CD1c-positive myeloid dendritic cell (primary cell): ENCODE measurements around the gene PLTP.
"Not testable (repeated sequence)": the region's sequence is repeated elsewhere in the genome, so short reads cannot be mapped to it uniquely, and the experiment has no call there.

Experiments used
- DNase-seq: peaks from one replicate; pipeline ENCODE4 v3.0.0-alpha.2; 2016; ENCODE audit errors: extremely low spot score

PLTP gene

DNA sequence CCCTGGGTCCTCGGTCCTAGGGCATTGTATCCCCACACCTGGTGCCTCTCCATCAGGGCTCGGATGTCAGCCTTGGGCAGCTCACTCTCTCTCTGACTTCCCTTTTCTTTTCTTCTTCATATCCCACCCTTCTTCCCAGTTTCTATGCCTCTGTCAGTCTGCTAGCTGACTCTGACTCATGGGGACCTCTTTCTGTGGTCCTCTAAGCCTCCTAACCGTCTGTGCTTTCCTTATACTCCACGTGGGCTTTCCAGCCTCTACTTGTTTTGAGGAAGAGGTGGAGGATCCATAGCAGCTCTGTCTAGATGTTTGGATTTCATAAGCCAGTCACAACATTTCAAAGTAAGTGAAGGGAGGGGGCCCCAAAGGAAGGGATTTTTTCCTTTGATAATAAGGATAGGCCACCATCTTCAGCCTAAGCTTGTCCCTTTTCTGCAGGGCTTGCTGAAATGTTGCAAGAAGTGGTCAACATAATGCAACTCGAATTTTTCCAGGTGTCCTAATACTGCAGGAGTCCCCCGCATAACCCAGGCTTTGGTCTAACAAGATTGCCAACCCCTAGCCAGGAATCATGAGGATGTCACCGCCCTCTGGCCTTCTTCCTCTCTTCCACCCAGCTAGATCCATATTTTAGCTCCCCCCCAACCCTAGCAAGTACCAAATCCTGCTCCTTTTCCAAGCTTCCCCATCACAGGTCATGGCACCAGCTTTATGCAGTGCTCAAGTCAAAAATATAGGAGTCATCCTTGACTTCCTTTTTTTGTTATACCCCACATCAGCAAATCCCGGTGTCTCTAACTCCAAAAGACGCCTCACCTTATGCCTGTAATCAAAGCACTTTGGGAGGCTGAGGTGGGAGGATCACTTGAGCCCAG, 8.7 kb upstream of the PLTP start:
- peak; percentile 23 for DNase-seq

DNA sequence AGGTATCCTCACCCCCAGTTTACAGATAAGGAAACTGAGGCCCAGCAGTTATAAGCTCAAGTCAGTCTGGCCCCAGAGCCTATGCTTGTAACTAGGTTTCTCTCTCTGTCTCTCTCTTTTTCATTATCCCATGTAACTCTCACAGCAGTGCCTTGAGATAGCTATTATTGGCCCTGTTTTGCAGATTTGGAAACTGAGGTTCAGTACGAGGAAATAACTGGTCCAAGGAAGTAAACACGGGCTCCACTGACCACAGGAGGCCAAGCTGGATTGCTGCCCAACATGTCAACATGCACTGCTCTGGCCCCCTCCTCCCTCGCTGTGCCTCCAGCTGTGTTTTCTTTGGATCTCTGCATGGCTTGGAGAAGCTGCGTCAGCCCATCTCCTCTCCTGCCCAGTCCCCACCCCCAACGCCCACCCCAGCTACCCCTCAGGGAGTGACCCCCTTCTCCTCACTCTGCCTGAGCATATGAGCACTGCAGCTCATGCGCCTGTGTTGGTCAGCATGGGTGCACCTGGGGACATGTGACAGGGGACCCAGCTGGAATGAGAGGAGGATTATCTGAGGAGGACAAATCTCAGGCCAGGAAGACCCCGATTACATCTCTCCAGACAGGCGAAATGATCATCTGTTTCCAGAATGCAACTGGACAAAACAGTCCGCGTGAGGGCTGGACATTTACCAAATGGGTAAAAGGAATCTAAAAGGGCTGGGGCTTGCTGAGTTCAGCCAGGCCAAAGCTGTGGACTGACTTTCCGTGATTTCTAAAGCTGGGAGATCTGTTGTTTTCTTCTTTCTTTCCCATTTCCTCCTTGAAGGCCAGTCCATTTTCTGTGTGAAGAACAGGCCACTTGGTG, 7.8 kb upstream of the PLTP start:
- no peak for DNase-seq

DNA sequence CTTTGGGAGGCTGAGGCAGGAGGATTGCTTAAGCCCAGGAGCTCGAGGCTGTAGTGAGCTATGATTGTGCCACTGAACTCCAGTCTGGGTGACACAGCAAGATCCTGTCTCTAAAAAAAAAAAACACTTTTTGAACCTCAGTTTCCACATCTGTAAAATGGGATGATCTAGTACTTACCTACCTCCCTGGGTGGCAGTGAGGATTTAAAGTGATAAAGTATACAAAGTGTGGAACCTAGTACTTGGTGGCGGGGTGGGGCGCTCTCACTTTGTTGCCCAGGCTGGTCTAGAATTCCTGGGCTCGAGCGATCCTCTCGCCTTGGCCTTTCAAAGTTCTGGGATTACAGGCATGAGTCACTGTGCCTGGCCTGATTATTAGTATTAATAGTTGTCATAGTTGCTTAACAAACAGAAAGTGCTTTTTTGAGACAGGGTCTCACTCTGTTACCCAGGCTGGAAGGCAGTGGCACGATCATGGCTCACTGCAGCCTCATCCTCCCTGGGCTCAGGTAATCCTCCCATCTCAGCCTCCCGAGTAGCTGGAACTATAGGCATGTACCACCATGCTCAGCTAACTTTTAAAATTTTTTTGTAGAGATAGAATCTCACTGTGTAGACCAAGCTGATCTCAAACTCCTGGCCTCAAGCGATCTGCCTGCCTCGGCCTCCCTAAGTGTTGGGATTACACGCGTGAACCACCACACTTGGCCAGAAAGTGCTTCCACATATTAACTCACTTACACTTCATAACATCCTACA, 7.0 kb upstream of the PLTP start:
- no peak for DNase-seq

DNA sequence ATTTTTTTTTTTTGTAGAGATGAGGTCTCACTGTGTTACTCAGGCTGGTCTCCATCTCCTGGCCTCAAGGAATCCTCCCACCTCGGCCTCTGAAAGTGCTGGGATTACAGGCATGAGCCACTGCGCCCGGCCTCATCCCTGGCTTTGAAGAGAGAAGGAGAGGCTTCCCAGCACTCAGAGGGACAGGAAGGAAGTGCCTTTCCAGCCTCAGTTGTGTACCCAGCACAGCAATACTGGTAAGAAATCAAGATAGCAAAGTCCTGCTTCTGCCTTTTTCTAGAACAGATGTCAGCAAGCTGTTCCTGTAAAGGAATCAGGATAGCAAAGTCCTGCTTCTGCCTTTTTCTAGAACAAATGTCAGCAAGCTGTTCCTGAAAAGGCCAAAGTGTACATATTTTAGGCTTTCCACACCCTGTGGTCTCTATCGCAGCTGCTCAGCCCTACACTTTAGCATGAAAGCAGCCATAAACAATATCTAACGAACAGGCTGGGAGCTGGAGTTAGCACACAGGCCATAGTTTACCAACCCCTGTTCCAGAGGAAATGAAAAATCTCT, 6.3 kb upstream of the PLTP start:
- peak; percentile 46 for DNase-seq

DNA sequence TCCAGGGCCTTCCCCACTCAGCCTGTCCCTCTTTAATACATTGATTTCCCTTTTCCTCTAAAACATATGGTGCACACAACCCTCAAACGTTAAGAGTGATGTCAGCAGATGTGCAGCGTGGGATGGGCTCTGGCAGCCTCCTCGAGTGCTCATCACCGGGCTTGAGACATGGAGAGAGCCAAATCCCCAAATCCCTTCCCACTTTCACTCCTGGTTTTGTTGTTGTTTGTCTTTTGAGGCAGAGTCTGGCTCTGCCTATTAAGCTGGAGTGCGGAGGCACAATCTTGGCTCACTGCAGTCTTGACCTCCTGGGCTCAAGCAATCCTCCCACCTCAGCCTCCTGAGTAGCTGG, 5.8 kb upstream of the PLTP start:
- DNase-seq = no peak

DNA sequence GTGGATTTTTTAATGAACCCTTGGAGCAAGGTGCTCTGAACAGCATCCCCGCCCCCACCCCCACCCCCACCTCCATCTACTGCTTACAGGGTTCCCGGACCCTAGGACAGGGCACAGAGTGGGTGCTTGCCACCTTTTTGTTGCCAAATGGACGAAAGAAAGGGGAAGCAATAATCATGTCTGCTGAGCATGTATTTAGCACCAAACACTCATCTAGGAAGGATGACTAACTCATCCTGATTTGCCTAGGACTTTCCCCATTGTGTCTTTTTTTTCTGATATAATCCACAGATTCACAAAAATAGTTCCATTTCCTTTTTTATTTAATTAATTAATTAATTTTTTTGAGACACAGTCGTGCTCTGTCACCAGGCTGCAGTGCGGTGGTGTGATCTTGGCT, 1.2 kb upstream of the PLTP start:
- peak; percentile 80 for DNase-seq

DNA sequence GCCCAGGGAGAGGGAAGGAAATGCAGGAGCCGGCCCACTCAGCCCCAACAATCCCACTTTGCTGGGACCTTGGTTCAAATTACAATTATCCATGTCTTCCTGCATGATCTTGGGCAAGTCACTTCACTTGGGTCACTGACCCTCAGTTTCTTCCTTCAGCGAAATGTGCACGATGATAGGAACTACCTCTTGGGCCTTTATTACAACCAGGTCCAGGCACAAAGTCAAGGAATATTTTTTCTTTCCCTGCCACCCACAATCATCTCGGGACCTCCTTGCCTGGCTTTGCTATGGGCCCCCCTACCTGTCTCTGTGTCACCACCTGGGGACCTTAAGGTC, 358 bp upstream of the PLTP start:
- DNase-seq = no peak

DNA sequence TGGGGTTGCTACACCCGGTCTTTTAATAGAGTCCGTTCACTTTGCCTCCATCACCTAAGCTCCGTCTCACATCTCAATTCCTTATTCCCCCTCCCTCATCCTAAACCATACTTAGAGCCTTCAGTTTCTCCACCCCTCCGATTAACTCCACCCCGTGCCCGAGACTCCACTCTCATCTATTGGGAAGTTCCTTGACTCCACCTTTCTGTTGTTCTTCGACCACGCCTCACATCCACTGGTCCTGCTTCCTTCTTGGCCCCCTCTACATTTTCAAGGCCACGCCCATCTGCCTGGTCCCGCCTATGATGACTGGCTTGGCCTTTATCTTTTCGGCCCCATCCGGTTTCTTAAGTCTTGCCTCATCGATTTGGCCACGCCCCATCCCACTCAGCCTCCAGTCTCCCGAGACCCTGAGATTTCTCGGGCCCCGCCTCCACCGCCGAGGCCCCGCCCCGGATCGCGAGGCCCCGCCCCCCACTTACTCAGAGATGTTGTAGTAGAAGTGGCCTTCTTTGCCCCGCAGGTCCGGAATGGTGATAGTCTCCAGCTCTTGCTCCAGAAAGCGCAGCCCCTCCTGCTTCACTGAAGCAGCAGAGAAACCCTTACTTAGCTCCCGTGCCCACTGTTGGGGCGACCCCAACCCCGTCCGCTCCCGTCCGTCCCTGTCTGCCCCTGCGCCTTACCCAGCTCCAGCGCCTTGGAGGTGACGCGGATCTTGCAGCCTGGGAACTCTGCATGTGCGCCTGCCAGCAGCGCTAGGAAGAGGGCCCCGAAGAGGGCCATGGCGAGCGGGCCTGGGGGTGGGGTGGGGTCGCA, 1.1 kb downstream of the PLTP start:
- peak; percentile 98 for DNase-seq

DNA sequence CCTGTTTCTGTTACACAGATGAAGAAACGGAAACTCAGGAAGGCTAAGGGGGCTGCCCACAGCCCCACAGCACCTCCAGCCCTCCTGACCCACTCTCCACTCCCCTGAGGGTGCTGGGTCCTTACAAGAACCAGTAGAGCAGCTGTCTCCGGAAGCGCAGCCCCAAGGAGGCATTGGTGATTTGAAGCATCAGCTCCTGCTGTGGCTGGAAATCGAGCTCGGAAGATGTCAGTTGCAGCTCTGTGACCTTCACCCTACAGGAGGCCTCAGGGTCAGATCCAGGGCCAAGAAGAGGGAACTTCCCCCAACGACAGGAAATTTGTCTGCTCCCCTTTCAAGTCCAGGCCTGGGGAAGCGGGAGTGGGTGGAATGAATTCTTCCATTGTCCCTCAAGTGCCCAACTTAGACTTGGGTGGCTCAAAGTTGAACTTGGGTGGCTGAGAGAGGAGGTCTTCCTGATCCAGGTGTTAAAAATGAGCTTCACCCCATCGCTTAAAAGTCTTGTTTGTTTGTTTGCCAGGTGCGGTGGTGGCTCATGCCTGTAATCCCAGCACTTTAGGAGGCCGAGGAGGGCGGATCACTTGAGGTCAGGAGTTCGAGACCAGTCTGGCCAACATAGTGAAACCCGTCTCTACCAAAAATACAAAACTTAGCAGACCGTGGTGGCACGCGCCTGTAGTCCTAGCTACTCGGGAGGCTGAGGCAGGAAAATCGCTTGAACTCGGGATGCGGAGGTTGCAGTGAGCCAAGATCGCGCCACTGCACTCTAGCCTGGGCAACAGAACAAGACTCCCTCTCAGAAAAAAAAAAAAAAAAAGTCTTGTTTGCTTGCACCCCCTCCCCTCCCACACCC, 1.9 kb downstream of the PLTP start:
- DNase-seq = peak; percentile 70

DNA sequence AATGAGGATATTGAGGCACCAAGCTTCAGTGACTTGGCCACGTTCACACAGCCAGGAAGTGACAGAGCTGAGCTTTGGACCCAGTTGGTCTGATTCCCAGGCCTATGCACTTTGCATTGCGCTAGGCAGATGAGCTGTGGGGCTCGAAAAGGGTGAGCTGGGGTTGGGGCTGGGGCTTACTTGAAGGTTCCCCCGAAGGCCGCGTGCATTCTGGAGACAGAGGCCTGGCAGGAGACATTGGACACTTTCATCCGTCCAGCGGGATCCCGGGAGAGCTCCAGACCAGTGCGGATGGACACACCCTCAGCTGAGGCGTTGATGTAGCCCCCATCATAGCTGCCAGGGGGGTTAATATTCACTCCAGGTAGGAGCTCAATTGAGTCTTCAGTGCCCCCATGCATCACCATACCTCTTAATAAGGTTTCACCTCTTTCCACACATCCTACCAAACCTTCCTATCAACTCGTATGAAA, 2.6 kb downstream of the PLTP start:
- no peak for DNase-seq

DNA sequence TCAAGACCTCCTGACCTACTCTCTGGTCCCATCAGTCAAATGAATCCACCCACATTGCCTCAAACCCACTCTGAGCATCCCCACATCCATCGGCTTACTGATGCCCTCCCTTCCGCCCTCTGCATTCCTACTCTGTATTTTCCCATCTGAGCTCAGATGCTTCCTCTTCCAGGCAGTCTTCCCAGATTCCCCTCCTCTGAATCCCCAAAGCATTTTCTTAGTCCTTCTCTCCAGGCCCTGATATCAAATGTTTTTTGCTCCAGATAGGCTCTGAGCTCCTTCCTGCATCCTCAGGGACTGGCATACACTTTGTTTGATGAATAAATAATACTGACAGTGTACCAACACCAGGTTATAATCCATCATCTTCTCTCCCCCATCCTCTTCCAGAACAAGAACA, 3.9 kb downstream of the PLTP start:
- DNase-seq = no peak

DNA sequence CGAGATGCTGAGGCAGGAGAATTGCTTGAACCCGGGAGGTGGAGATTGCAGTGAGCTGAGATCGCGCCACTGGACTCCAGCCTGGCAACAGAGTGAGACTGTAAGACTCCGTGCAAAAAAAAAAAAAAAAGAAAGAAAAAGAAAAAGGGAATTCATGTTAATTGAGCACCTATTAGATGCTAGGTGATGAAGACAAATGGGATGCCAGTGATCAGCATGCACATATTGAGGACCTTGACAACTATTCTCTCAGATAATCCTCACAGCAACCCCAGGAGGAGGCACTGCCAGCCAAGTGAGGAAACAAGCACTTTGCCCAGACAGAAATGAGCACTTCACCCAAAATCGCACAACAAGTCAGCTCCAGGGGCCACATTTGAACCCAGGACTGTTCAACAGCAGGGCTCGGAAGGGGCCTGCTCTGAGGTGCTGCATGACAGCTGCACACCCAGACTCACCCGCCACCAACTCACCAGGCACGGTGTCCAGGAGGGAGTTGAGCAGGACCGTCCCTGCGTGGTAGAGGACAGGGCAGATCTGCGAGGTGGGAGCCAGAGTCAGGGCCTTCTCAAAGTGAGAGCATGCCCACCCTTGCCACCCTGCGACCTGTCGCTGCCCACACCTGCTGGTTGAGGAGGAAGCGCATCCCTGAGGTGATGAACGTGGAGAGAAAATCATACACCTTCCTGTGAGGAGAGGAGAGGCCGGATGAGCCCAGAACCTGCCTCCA, 4.6 kb downstream of the PLTP start:
- DNase-seq = no peak

DNA sequence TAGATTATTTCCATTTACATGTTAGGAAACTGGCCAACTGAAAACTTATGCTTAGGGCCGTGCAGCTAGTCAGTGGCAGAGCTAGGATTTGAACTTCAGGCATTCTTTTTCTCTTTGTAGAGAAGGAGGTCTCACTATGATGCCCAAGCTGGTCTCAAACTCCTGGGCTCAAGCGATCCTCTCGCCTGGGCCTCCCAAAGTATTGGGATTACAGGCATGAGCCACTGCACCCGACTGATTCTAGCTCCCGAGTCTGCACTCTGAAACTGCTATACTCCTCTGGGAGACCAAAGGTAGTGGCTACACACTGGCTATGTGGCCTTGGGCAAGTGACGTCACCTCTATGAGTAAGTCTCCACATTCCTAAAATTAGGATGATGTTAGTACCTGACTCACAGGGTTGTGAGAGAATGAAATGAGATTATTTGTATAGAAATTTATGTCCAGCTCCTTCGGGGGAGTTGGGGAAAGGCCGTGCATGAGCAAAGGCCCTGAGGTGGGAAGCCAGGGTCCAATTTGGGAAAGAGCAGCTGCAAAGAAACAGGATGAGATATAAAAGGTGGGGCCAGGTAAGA, 6.4 kb downstream of the PLTP start:
- no peak for DNase-seq

DNA sequence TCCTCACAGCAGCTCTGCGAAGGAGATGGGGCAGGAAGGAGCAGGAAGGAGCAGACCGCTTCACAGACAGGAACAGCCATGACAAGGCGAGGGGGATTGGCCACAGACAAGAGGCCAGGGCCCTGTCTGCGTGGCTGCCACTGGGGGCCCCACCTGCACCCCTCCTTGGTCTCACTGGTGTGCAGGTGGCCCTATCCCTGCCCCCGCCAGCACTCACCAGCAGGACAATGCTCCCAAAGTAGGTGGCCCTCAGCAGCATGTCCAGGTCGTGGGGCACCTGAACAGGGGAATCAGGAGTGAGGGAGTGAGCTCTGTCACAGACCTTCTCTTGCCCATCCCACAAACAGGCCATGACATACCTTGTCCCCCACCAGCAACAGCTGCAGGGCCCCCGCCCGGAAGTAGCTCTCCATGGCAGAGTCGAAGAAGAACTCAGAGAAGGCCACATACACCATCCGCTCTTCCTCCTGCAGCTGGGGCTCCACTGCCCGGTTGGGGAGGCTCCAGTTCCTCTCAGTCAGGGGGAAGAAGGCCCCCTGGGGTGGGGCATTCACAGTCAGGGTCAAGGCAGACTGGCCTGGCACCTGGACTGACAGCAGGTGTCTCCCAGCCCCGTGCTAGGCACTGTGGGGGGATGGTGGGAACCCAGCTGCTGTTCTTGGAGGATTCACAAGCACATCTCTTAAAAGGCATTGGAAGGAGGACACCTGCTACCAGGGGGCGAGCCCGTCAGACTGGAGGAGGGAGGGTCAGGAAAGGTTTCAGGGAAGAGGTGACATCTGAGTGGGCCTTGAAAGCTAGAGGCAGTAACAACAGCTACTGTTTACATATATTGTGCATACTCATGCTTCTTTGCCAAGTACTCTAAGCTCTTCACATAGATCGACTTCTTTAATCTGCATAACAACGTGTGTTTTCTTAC, 7.1 kb downstream of the PLTP start:
- DNase-seq = no peak

DNA sequence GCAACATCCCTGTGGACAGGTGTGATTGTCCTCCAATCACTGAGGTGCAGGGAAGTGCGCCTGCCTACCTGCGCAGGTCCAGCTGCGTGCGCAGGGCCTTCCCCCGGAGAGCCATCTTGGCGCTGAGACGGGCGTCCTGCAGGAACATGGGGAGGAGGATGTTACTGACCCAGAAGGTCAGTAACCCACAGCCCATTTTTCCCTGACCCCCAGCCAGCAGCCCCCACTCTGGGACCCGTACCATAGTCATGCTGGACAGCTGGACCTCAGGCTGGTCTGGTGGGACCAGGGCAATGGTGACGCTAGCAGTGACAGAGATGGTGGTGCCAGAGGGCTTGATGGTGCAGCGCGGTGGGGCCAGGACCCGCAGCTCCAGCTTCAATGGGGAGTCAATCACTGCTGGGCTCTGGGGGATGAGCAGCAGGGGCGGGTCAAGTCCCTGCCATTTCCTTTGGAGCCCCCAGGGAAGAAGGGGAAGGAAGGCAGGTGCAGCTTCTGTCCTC, 9.7 kb downstream of the PLTP start:
- DNase-seq = no peak

DNA sequence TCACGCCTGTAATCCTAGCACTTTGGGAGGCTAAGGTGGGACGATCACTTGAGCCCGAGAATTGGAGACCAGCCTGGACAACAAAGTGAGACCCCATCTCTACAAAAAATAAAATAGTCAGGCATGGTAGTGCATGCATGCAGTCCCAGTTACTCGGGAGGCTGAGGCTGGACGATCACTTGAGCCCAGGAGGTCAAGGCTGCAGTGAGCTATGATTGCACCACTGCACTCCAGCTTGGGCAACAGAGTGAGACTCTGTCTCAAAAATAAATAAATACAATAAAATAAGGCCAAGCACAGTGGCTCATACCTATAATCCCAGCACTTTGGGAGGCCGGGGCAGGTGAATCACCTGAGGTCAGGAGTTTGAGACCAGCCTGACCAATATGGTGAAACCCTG, 10.6 kb downstream of the PLTP start:
- not testable (repeated sequence) for DNase-seq

DNA sequence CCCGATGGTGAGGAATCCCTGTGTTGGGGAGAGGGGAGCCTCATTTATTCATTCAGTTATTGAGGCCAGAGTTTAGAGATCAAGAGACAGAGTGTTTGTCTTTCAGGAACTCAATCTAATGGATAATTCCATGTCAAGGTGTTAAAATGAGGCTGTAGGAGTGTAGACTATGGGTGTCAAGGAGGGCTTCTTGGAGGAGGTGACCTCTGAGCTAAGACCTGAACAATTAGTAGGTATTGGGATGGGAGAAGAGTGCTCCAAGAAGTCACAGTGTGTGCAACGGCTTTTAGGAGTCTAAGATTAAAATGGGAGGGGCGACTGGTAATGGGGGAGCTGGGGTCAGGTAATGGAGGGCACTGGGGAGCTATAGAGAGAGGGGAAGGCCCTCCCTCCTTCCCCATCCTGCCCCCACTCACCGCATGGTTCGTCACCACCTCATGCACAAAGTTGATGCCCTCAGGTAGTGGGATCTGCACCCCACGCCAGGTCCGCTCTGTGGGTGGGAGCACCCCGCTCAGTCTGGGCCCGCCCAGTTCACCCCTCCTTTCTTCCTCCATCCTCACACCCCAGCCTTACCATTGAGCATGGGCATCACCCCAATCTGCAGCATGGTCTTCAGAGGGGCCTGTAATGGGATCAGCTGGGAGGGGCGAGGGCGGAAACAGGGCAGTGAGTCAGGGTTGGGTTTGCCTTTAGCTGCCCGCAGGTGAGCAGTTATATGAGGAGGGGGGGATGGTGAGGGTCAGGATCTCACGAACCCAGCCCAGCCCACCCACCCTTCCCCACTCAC, 12.7 kb downstream of the PLTP start:
- no peak for DNase-seq
